Measurements from ENCODE around the gene HNRNPA2B1. TPM values are rescaled to one million over a fixed set of nuclear protein-coding genes. Genes with fewer than 3 reads are reported as not detected.
A peak's percentile ranks its signal among the peaks of the same experiment; 100 is the strongest.

Gene HNRNPA2B1
- total RNA-seq, 1 experiment from 2014 or later, result 1,137 TPM

GRCh38 chr7:26188206-26188956, 12.2 kb downstream of the HNRNPA2B1 start:
- H4K91ac ChIP-seq (ENCODE audit: insufficient read length, low read depth, low read length), result no peak overlapping the region
- no peaks in the 10 kb centered on the region for H3K4me1 ChIP-seq (ENCODE audit: insufficient read depth, low read length)
- H3K4ac ChIP-seq (ENCODE audit: low read depth, low read length), result no peak overlapping the region
- H3T11ph ChIP-seq (ENCODE audit: low read length), result no peak overlapping the region
- no peak overlapping the region for H3K56ac ChIP-seq (ENCODE audit: insufficient read length, low read depth, low read length)
- no peak overlapping the region for H2BK12ac ChIP-seq (ENCODE audit: insufficient read length, low read depth, low read length)
- no peak for TF ChIP-seq CTCF (conservative IDR thresholded peaks at IDR 0.05)
- no peaks in the 10 kb centered on the region for H3K79me2 ChIP-seq (ENCODE audit: insufficient read depth, low read length)
- no peaks in the 10 kb centered on the region for H4K20me1 ChIP-seq (ENCODE audit: control insufficient read depth, insufficient read depth, insufficient read length)
- no peak overlapping the region for H2AFZ ChIP-seq (ENCODE audit: low read length)
- H4K5ac ChIP-seq (ENCODE audit: insufficient read length, low read depth, low read length), result no peak overlapping the region
- Mint-ChIP-seq H3K27ac (peak overlapping the region; percentile 75 to 98 (median 81); a peak in 6 of 7 replicates), H3K27me3 (ENCODE audit: low read depth) (no peaks in the 10 kb centered on the region; the same call in 1 of the 2 replicates), H3K9me3 (no peaks in the 10 kb centered on the region), H3K4me1 (peaks cover 26 to 31% of the 10 kb centered on the region in 2 experiments), H3K36me3 (ENCODE audit: insufficient read depth in 1 of 3, low read depth in 3 of 3) (peaks cover 47 to 84% (median 53%) of the 10 kb centered on the region in 3 experiments), H3K4me3 (peak overlapping the region in 1 of 2 experiments; percentile 46; a peak in 1 of 5 replicates)
- no peak overlapping the region for H3K14ac ChIP-seq (ENCODE audit: insufficient read depth, low read length)
- H2BK20ac ChIP-seq (ENCODE audit: low read depth, low read length, poor library complexity, severe bottlenecking), result no peak overlapping the region
- H2AK5ac ChIP-seq (ENCODE audit: insufficient read length, low read length), result no peak overlapping the region
- no peak overlapping the region for H3K4me2 ChIP-seq (ENCODE audit: insufficient read depth, insufficient read length, low read length)
- no CpG with 5 or more reads among the region's 9 CpGs for WGBS (ENCODE audit: extremely low coverage, insufficient read length, low lambda C conversion rate)
- H4K8ac ChIP-seq (replicated peaks; ENCODE audit: insufficient read length, low read depth, low read length), result no peak overlapping the region
- H3K23ac ChIP-seq (ENCODE audit: insufficient read length, low read depth, low read length), result no peak overlapping the region
- no peak overlapping the region for H3K9ac ChIP-seq (ENCODE audit: extremely low read depth, insufficient read length, low read length)
- H3K9me3 ChIP-seq (ENCODE audit: control insufficient read depth, low read depth, low read length), result no peaks in the 10 kb centered on the region
- H2BK15ac ChIP-seq (ENCODE audit: low read depth, low read length), result no peak overlapping the region
- no peaks in the 10 kb centered on the region for H3K27me3 ChIP-seq (ENCODE audit: insufficient read depth, low read length)
- no peaks in the 10 kb centered on the region for H3K23me2 ChIP-seq (ENCODE audit: insufficient read length, low read depth, low read length, poor library complexity, severe bottlenecking)
- H3K79me1 ChIP-seq (ENCODE audit: insufficient read depth, low read depth, low read length, poor library complexity, severe bottlenecking), result no peaks in the 10 kb centered on the region
- no peak overlapping the region for H2BK120ac ChIP-seq (ENCODE audit: low read depth, low read length, poor library complexity, severe bottlenecking)
- no peak overlapping the region for H2BK5ac ChIP-seq (ENCODE audit: insufficient read length, low read length)
- H3K27ac ChIP-seq (ENCODE audit: insufficient read length, low read depth, low read length), result peak overlapping the region; percentile 71
- no peak overlapping the region for H3K18ac ChIP-seq (ENCODE audit: insufficient read length, low read depth, low read length)
- no peak for DNase-seq
